ENCODE measurements around the gene EIF5A2. TPM values are rescaled to one million over a fixed set of nuclear protein-coding genes. Genes with fewer than 3 reads are reported as not detected.

The EIF5A2 gene
- total RNA-seq, 1 experiment from 2014 or later = 72.0 TPM

- Histone ChIP-seq H3K4me1 (ENCODE audit: control insufficient read depth, insufficient read depth, low read length) (no peaks in the 10 kb centered on the region), H3K4me3 (ENCODE audit: low read depth in 2 of 2, low read length in 2 of 2) (no peak overlapping the region), H3K36me3 (ENCODE audit: control insufficient read depth, insufficient read depth, low read length) (no peaks in the 10 kb centered on the region), H3K27ac (ENCODE audit: low read length) (no peak overlapping the region), H3K27me3 (ENCODE audit: control insufficient read depth, insufficient read depth, low read length) (no peaks in the 10 kb centered on the region), H3K9me3 (ENCODE audit: control insufficient read depth, insufficient read depth, low read depth, low read length) (peaks cover 17% of the 10 kb centered on the region; the same call in 1 of the 2 replicates)
- TF ChIP-seq TCF7L2 (IDR thresholded peaks at IDR 0.05; ENCODE audit: low read depth, low read length) = no peak
- no peak for TF ChIP-seq CTCF (IDR thresholded peaks at IDR 0.05)
- no peak for TF ChIP-seq POLR2AphosphoS5 (IDR thresholded peaks at IDR 0.05; ENCODE audit: low read depth, low read length)
- TF ChIP-seq REST (IDR thresholded peaks at IDR 0.05; ENCODE audit: insufficient read depth in 1 of 2, low read depth in 2 of 2, low read length in 1 of 2) = no peak
- no peak for TF ChIP-seq SIN3A (IDR thresholded peaks at IDR 0.05; ENCODE audit: borderline replicate concordance, insufficient read depth, low read depth, low read length)
- BruUV-seq (replicated peaks) = no TSS peak
- in situ Hi-C loops (cut with HindIII; ENCODE audit: low pct_unique_long_range_greater_than_20kb, low sequenced_read_pairs) = no loop called here
- DNase-seq (ENCODE audit: low read depth, low spot score) (no peak), ATAC-seq (no peak)
- intact Hi-C loops (cut with micrococcal nuclease; ENCODE audit: unreplicated experiment) = no loop called here
- ChIA-PET CTCF (no interaction called here), POLR2A (no interaction called here)
These were observed 5.8 kb upstream of the EIF5A2 start for GRCh38 chr3:170914212-170914611.

- ChIA-PET POLR2A (no interaction called here), CTCF (no interaction called here)
- H3K27ac ChIP-seq (ENCODE audit: low read length) = no peak overlapping the region
- peaks cover 12% of the 10 kb centered on the region; the same call in 1 of the 2 replicates for H3K9me3 ChIP-seq (ENCODE audit: control insufficient read depth, insufficient read depth, low read depth, low read length)
- DNase-seq (ENCODE audit: low read depth, low spot score) = no peak
- peaks cover 10% of the 10 kb centered on the region for H3K4me1 ChIP-seq (ENCODE audit: control insufficient read depth, insufficient read depth, low read length)
- no peak overlapping the region for H3K4me3 ChIP-seq (ENCODE audit: low read depth in 2 of 2, low read length in 2 of 2)
- no peaks in the 10 kb centered on the region; the same call in 1 of the 2 replicates for H3K36me3 ChIP-seq (ENCODE audit: control insufficient read depth, insufficient read depth, low read length)
- no TSS peak for BruUV-seq (replicated peaks)
- TF ChIP-seq SIN3A (IDR thresholded peaks at IDR 0.05; ENCODE audit: borderline replicate concordance, insufficient read depth, low read depth, low read length) (no peak), CTCF (IDR thresholded peaks at IDR 0.05) (no peak), TCF7L2 (IDR thresholded peaks at IDR 0.05; ENCODE audit: low read depth, low read length) (no peak), REST (IDR thresholded peaks at IDR 0.05; ENCODE audit: insufficient read depth in 1 of 2, low read depth in 2 of 2, low read length in 1 of 2) (no peak), POLR2AphosphoS5 (IDR thresholded peaks at IDR 0.05; ENCODE audit: low read depth, low read length) (no peak)
- ATAC-seq = no peak
- no peaks in the 10 kb centered on the region for H3K27me3 ChIP-seq (ENCODE audit: control insufficient read depth, insufficient read depth, low read length)
- in situ Hi-C loops (cut with HindIII; ENCODE audit: low pct_unique_long_range_greater_than_20kb, low sequenced_read_pairs) = no loop called here
- intact Hi-C loops (cut with micrococcal nuclease; ENCODE audit: unreplicated experiment) = no loop called here
These were observed 2.6 kb upstream of the EIF5A2 start for GRCh38 chr3:170911051-170911450.
